Measurements from ENCODE around the gene SLC22A3.

DNA sequence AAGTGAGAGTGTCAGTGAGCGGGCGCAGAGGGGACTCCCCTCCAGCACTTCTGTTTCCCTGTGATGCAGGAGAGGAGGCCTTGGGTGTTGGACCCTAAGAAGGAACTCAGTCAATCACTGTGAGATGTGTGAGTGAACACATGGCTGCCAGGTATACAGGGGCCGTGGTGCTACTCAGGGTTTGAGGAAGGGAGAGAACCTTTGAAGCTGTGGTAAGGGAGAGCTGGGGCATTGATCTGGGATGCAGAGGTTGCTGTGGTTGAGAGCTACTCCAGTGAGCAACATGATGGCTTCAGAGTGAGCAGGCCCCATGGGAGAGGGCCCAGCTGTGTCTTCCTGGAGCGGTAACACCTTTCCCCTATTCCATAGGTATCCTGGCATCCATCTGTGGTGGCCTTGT lies 99.2 kb downstream of the SLC22A3 start:
- no peak for TF ChIP-seq POLR2A (IDR thresholded peaks at IDR 0.05; ENCODE audit: low read length)
- no peak for TF ChIP-seq GATA1 (IDR thresholded peaks at IDR 0.05; ENCODE audit: low read depth, low read length)

Data from erythroblast (primary cell).